PFSK-1 (cell line): ENCODE data around the gene EARS2.

ENCODE experiments used
- SIN3A ChIP-seq: IDR thresholded peaks from 2 replicates; pipeline ENCODE4 v1.6.1; 2012; ENCODE audit warnings: mild to moderate bottlenecking, low read length, moderate library complexity, borderline replicate concordance; ENCODE audit not compliant: insufficient read depth
- TAF1 ChIP-seq: IDR thresholded peaks from 2 replicates; pipeline ENCODE4 v1.6.1; 2012; ENCODE audit warnings: low read length, control low read depth, borderline replicate concordance; ENCODE audit not compliant: insufficient read depth

GRCh38 chr16:23505671-23506605 lies 51.2 kb downstream of the EARS2 start:
- no peak for TF ChIP-seq SIN3A
- TF ChIP-seq TAF1: no peak
